Left ventricle myocardium inferior (tissue), 1 donor: Measurements from ENCODE around the gene TXNDC12. TPM values are rescaled to one million over a fixed set of nuclear protein-coding genes. Genes with fewer than 3 reads are reported as not detected.
A peak's percentile ranks its signal among the peaks of the same experiment; 100 is the strongest.

Source experiments
- DNase-seq: peaks from one replicate; pipeline ENCODE4 v3.0.0-alpha.2; 2020
- H3K27ac ChIP-seq: fragments of 200-600 bp; replicated peaks from 2 replicates; pipeline ENCODE4 v1.8.0; 2021
- H3K27me3 ChIP-seq: fragments of 200-600 bp; 2 replicates; pipeline ENCODE4 v1.8.0; 2021; ENCODE audit warnings: low read depth
- H3K36me3 ChIP-seq: fragments of 200-600 bp; 2 replicates; pipeline ENCODE4 v1.8.0; 2021
- H3K4me1 ChIP-seq: fragments of 200-600 bp; 2 replicates; pipeline ENCODE4 v1.8.0; 2021
- H3K4me3 ChIP-seq: fragments of 200-600 bp; 2 replicates; pipeline ENCODE4 v1.8.0; 2021; ENCODE audit warnings: mild to moderate bottlenecking, moderate library complexity
- H3K9me3 ChIP-seq: fragments of 200-600 bp; replicated peaks from 2 replicates; pipeline ENCODE4 v1.8.0; 2021
- intact Hi-C: fragments of 100-400 bp; cut with micrococcal nuclease; formaldehyde crosslinking; loops from one replicate; pipeline ENCODE4 v1.11.0; 2022
- total RNA-seq: library from RNA; stranded (reverse); fragmentation: NEBNext Ultra II Directional; extraction: Animal tissue kit (Norgen Biotek cat#: 25700); gene quantifications from one replicate; pipeline ENCODE4 v1.2.1, GENCODE V29; 2021
- TF ChIP-seq, protein P1 (sequence below): fragments of 200-600 bp; IDR thresholded peaks from 2 replicates; pipeline ENCODE4 v1.8.0; 2021; ENCODE audit warnings: antibody characterized with exemption, mild to moderate bottlenecking, borderline replicate concordance
- donor health status: DM: no; HTN: yes; CAD: no; lungs with severe emphysema.

Gene TXNDC12
- total RNA-seq, 1 donor from 2014 or later, result 25.7 TPM

DNA sequence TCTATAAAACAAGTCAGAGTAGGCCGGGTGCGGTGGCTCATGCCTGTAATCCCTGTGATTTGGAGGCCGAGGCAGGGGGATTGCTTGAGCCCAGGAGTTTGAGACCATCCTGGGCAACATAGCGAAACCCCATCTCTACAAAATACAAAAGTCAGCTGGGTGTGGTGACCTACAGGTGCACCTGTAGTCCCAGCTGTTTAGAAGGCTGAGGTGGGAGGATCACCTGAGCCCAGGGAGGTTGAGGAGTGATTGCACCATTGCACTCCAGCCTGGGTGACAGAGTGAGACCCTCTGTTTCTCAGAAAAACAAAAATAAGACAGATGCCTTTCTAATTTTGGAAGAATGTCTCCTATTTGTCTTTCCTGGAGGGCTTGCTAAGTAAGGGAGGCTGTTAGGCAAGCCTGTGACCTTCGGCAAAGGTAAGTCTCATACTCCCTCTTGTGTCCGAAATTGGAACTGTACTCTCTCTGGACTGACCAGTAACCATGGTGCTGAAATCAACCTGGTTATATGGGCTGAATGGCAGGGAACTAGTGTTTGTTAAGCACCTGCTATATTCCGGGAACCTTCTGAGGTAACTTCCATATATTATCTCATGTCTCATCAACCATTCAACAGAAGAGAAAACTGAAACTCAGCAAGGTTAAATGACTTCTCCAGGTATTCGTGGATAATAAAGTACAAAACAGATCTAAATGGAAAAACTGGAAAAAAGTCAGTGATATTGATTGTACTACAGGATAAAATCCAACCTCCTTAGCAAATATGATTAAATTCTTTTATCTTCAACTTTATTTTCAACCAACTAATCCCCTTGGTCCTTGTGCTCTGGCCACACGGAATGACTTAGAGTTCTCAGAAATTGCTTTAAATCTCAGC is 52.7 kb downstream of the TXNDC12 start:
- no peak for DNase-seq

DNA sequence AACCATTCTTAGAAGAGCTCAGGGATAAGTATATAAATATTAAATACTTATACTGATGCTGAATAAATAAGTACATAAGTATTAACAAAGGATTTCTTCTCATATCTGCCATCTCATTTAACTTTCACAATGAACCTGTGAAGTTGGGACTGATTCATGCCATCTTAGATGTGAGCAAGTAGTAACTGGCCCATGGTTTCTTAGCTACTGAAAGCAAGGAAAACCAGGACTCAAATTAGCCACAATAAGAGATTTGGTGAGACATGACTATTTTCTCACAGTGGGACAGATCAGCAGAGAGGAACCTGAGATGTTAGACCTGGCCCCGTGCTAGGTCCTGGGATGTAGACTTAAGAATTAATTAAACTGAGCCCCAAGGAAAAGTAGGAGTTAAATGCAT is 56.3 kb downstream of the TXNDC12 start:
- H3K27me3 ChIP-seq, result peaks cover 59% of the 10 kb centered on the region
- intact Hi-C loops, result no loop called here

More for the DNA sequence above, 52.7 kb downstream of the TXNDC12 start:
- Histone ChIP-seq H3K4me1 (no peaks in the 10 kb centered on the region), H3K9me3 (no peaks in the 10 kb centered on the region), H3K36me3 (no peaks in the 10 kb centered on the region), H3K27ac (no peak overlapping the region), H3K27me3 (peaks cover 59% of the 10 kb centered on the region), H3K4me3 (no peak overlapping the region)
- TF ChIP-seq, protein P1, sequence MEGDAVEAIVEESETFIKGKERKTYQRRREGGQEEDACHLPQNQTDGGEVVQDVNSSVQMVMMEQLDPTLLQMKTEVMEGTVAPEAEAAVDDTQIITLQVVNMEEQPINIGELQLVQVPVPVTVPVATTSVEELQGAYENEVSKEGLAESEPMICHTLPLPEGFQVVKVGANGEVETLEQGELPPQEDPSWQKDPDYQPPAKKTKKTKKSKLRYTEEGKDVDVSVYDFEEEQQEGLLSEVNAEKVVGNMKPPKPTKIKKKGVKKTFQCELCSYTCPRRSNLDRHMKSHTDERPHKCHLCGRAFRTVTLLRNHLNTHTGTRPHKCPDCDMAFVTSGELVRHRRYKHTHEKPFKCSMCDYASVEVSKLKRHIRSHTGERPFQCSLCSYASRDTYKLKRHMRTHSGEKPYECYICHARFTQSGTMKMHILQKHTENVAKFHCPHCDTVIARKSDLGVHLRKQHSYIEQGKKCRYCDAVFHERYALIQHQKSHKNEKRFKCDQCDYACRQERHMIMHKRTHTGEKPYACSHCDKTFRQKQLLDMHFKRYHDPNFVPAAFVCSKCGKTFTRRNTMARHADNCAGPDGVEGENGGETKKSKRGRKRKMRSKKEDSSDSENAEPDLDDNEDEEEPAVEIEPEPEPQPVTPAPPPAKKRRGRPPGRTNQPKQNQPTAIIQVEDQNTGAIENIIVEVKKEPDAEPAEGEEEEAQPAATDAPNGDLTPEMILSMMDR, result peak; percentile 92
- intact Hi-C loops, result loop anchor here (5.0 kb wide), 1 partner anchor 105 kb away; no protein-coding TSS in a partner anchor

DNA sequence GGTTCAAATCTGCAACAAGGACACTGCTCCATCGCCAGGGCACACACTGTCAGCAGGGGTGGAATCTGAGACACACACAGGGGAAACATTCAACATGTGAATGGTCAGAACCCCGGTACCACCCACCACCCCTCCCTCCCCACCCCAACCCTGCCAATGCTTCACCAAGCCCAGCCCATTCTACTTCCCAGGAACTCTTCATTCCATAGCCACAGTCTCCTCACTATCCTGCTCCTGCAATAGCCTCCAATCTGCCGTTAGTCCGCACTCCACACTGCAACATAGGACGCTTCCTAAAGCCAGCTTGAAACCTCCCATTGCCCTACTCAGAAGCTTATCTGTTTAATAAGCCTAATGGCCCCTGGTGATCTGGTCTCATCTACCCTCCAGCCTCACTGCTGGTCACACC is 57.0 kb downstream of the TXNDC12 start:
- no peak overlapping the region for H3K4me3 ChIP-seq
- no peak overlapping the region for H3K27ac ChIP-seq
- H3K27me3 ChIP-seq, result peaks cover 59% of the 10 kb centered on the region
- TF ChIP-seq, protein P1, result no peak
- intact Hi-C loops, result no loop called here
- H3K9me3 ChIP-seq, result no peaks in the 10 kb centered on the region
- H3K36me3 ChIP-seq, result no peaks in the 10 kb centered on the region
- DNase-seq, result no peak
- no peaks in the 10 kb centered on the region for H3K4me1 ChIP-seq

More for the DNA sequence above, 56.3 kb downstream of the TXNDC12 start:
- TF ChIP-seq, protein P1, result no peak
- no peaks in the 10 kb centered on the region for H3K4me1 ChIP-seq
- no peak for DNase-seq
- no peak overlapping the region for H3K27ac ChIP-seq
- H3K36me3 ChIP-seq, result no peaks in the 10 kb centered on the region
- H3K9me3 ChIP-seq, result no peaks in the 10 kb centered on the region
- H3K4me3 ChIP-seq, result no peak overlapping the region

DNA sequence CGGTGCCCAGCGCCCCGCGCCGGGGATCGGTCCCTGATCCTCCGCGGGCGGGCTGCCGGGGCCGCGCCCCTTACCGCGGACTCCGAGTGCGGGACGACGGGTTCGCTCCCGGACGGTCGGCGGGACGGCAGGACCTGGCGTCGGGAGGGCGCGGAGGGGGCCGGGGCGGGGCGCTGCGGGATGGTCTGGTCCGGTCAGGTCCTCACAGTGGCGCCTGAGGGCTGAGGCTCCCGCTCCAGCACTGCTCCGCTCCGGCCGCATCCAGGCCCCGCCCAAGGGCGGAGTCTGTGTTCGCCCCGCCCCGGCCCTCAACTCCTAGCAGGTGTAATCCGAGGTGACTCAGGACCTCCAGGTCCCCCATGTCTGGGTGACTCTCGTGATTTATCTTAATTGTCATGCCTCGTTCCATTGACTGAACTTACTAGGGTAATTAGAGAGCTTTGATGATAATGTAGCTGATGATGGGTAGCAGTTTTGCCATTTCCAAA is 64.5 kb downstream of the TXNDC12 start, which contains the start of gene RAB3B:
RAB3B (minus strand) TSS at position 223 of the 488 bp plus-strand sequence. CDS start 13,583 bp downstream, outside the sequence.
- Histone ChIP-seq H3K4me3 (peak within 1 kb of the TSS; percentile 60), H3K27ac (no peak within 1 kb of the TSS), H3K27me3 (peaks cover 75% of the 10 kb centered on the region), H3K4me1 (no peaks in the 10 kb centered on the region), H3K9me3 (no peaks in the 10 kb centered on the region), H3K36me3 (no peaks in the 10 kb centered on the region)
- DNase-seq, result peak; percentile 32
- TF ChIP-seq, protein P1, result no peak
- intact Hi-C loops, result no loop called here

GRCh38 chr1:51989582-51990477 is 65.2 kb downstream of the TXNDC12 start:
- Histone ChIP-seq H3K27ac (no peak overlapping the region), H3K4me1 (no peaks in the 10 kb centered on the region), H3K9me3 (no peaks in the 10 kb centered on the region), H3K4me3 (peak overlapping the region; percentile 60), H3K36me3 (no peaks in the 10 kb centered on the region), H3K27me3 (peaks cover 68% of the 10 kb centered on the region)
- intact Hi-C loops, result no loop called here
- no peak for DNase-seq
- TF ChIP-seq, protein P1, result no peak
